ENCODE measurements around the gene CYP1B1. TPM values are rescaled to one million over a fixed set of nuclear protein-coding genes. Genes with fewer than 3 reads are reported as not detected.

CYP1B1 gene
- total RNA-seq, 1 experiment from 2014 or later, result 4.2 TPM

DNA sequence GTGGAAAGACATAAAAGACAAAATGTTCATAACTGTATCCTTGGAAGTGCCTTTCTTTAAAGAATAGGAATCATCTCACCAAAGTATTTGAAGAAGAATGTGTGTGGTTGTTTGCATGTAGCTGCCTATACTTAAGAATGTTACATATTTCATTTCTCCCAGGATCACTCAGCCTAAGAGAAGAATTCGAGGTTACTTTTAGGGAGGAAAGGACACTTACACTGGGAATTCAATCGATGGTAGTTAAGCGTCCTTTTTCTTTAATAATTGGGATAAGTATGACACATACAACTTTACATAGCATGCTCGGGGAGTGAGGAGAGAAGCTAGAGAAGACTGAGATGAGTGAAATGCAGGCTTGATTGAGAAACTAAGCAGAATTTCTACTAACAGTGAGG, 22.0 kb upstream of the CYP1B1 start:
- no peak overlapping the region for H3K27ac Mint-ChIP-seq
- CTCF ChIA-PET, result interaction anchor here (1.4 to 2.4 kb wide), 3 partner anchors 9 to 21 kb away, joined by 4 to 13 read pairs (median 10); partner anchors contain the start of gene CYP1B1
- H3K27me3 Mint-ChIP-seq (ENCODE audit: low read depth), result peaks cover 85% of the 10 kb centered on the region
- H3K36me3 Mint-ChIP-seq, result 0 out of 2 replicates have a peak, but pooled peaks cover 6% of the 10 kb centered on the region
- ATAC-seq (no peak), DNase-seq (ENCODE audit: low spot score) (no peak)
- peaks cover 6% of the 10 kb centered on the region; the same call in 1 of the 2 replicates for H3K9me3 Mint-ChIP-seq
- TF ChIP-seq ETV6 (CRISPR knock-in tag; IDR thresholded peaks at IDR 0.05), result no peak
- TF ChIP-seq, protein P1, sequence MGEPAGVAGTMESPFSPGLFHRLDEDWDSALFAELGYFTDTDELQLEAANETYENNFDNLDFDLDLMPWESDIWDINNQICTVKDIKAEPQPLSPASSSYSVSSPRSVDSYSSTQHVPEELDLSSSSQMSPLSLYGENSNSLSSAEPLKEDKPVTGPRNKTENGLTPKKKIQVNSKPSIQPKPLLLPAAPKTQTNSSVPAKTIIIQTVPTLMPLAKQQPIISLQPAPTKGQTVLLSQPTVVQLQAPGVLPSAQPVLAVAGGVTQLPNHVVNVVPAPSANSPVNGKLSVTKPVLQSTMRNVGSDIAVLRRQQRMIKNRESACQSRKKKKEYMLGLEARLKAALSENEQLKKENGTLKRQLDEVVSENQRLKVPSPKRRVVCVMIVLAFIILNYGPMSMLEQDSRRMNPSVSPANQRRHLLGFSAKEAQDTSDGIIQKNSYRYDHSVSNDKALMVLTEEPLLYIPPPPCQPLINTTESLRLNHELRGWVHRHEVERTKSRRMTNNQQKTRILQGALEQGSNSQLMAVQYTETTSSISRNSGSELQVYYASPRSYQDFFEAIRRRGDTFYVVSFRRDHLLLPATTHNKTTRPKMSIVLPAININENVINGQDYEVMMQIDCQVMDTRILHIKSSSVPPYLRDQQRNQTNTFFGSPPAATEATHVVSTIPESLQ (CRISPR knock-in tag; IDR thresholded peaks at IDR 0.05), result no peak
- no peak for TF ChIP-seq ESRRA (CRISPR knock-in tag; IDR thresholded peaks at IDR 0.05; ENCODE audit: borderline replicate concordance)
- no peak for TF ChIP-seq GTF2I (CRISPR knock-in tag; conservative IDR thresholded peaks at IDR 0.05)
- TF ChIP-seq, protein P2, sequence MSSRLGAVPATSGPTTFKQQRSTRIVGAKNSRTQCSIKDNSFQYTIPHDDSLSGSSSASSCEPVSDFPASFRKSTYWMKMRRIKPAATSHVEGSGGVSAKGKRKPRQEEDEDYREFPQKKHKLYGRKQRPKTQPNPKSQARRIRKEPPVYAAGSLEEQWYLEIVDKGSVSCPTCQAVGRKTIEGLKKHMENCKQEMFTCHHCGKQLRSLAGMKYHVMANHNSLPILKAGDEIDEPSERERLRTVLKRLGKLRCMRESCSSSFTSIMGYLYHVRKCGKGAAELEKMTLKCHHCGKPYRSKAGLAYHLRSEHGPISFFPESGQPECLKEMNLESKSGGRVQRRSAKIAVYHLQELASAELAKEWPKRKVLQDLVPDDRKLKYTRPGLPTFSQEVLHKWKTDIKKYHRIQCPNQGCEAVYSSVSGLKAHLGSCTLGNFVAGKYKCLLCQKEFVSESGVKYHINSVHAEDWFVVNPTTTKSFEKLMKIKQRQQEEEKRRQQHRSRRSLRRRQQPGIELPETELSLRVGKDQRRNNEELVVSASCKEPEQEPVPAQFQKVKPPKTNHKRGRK (CRISPR knock-in tag; IDR thresholded peaks at IDR 0.05; ENCODE audit: borderline replicate concordance), result no peak
- TF ChIP-seq, protein P3, sequence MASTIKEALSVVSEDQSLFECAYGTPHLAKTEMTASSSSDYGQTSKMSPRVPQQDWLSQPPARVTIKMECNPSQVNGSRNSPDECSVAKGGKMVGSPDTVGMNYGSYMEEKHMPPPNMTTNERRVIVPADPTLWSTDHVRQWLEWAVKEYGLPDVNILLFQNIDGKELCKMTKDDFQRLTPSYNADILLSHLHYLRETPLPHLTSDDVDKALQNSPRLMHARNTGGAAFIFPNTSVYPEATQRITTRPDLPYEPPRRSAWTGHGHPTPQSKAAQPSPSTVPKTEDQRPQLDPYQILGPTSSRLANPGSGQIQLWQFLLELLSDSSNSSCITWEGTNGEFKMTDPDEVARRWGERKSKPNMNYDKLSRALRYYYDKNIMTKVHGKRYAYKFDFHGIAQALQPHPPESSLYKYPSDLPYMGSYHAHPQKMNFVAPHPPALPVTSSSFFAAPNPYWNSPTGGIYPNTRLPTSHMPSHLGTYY (CRISPR knock-in tag; IDR thresholded peaks at IDR 0.05), result no peak
- TF ChIP-seq, protein P4, sequence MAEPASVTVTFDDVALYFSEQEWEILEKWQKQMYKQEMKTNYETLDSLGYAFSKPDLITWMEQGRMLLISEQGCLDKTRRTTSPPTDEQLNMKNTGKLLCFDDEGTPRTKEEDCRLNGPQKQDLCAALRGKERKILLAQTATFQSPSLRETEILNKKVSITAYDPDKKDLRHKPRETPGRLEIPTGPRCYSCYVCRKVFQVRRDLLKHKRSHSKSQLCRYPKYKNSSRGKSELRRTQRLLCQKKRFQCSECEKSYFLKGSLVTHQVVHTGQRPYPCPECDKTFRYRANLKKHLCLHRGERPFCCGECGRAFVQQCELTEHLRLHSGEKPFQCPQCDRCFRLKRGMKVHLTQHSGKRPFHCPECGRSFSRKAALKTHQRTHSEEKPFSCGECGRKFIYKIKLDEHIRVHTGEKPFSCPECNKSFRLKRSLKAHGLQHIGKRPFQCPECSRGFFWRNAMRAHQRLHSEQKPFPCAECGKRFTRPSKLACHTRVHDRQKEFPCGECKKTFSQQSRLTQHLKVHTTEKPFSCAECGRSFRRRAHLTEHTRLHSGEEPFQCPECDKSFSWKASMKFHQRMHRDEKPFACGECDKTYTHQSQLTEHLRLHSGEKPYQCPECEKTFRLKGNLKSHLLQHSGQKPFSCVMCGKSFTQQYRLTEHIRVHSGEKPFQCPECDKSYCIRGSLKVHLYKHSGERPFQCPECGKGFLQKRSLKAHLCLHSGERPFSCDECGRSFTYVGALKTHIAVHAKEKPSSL (CRISPR knock-in tag; conservative IDR thresholded peaks at IDR 0.05), result no peak
- TF ChIP-seq, protein P5, sequence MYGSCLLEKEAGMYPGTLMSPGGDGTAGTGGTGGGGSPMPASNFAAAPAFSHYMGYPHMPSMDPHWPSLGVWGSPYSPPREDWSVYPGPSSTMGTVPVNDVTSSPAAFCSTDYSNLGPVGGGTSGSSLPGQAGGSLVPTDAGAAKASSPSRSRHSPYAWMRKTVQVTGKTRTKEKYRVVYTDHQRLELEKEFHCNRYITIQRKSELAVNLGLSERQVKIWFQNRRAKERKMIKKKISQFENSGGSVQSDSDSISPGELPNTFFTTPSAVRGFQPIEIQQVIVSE (CRISPR knock-in tag; IDR thresholded peaks at IDR 0.05; ENCODE audit: borderline replicate concordance), result no peak
- no peak for TF ChIP-seq SMAD3 (CRISPR knock-in tag; IDR thresholded peaks at IDR 0.05; ENCODE audit: borderline replicate concordance)
- no peak for TF ChIP-seq NR2C2 (CRISPR knock-in tag; IDR thresholded peaks at IDR 0.05)
- peak overlapping the region; percentile 50 for H3K4me3 Mint-ChIP-seq
- POLR2A ChIA-PET, result interaction anchor here (0.7 kb wide), 1 partner anchor 21 kb away, joined by 4 read pairs; no protein-coding TSS in a partner anchor
- peaks cover 72% of the 10 kb centered on the region for H3K4me1 Mint-ChIP-seq

DNA sequence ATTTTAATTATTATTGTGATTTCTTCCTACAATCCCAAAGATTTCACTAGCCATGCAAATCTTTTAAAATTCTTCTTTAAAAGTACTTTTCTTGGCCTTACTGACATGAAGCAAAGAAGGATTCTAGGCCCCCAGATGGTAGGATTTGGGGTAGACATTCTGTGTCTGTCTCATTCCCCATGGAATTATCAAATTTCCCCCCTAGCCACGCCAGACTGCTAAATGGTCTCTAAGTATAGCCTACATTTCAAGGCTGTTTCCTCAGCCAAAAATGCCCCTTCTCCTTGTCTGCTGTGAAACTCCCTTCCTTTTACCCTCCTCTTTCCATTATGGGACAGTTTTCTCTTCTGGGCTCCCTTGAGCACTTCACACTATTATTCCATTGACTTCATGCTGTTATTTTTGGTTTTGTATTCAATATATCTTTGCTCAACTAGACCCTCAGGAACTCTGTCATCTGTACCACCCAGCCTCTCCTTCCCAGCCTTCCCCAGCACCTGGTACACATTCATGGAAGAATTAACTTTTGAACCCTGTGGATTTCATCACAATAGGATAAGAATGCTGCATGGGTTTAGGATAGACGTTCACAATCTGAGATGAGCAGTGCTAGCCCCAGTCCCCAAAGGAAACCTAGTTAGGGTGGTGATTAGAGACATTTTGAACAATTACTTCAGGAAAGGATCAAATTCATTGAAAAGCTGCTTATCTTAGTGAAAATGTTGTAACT, 21.5 kb upstream of the CYP1B1 start:
- H3K27me3 Mint-ChIP-seq (ENCODE audit: low read depth), result peaks cover 87% of the 10 kb centered on the region
- H3K36me3 Mint-ChIP-seq, result 0 out of 2 replicates have a peak, but pooled peaks cover under 1% of the 10 kb centered on the region
- no peak overlapping the region for H3K4me3 Mint-ChIP-seq
- peaks cover 78% of the 10 kb centered on the region for H3K4me1 Mint-ChIP-seq
- peaks cover under 1% of the 10 kb centered on the region; the same call in 1 of the 2 replicates for H3K9me3 Mint-ChIP-seq
- POLR2A ChIA-PET, result no interaction called here
- TF ChIP-seq TP53 (CRISPR knock-in tag; IDR thresholded peaks at IDR 0.05) (no peak), MYBL2 (CRISPR knock-in tag; IDR thresholded peaks at IDR 0.05) (no peak), SP1 (CRISPR knock-in tag; conservative IDR thresholded peaks at IDR 0.05) (no peak), SMAD3 (CRISPR knock-in tag; IDR thresholded peaks at IDR 0.05; ENCODE audit: borderline replicate concordance) (no peak)
- TF ChIP-seq, protein P6, sequence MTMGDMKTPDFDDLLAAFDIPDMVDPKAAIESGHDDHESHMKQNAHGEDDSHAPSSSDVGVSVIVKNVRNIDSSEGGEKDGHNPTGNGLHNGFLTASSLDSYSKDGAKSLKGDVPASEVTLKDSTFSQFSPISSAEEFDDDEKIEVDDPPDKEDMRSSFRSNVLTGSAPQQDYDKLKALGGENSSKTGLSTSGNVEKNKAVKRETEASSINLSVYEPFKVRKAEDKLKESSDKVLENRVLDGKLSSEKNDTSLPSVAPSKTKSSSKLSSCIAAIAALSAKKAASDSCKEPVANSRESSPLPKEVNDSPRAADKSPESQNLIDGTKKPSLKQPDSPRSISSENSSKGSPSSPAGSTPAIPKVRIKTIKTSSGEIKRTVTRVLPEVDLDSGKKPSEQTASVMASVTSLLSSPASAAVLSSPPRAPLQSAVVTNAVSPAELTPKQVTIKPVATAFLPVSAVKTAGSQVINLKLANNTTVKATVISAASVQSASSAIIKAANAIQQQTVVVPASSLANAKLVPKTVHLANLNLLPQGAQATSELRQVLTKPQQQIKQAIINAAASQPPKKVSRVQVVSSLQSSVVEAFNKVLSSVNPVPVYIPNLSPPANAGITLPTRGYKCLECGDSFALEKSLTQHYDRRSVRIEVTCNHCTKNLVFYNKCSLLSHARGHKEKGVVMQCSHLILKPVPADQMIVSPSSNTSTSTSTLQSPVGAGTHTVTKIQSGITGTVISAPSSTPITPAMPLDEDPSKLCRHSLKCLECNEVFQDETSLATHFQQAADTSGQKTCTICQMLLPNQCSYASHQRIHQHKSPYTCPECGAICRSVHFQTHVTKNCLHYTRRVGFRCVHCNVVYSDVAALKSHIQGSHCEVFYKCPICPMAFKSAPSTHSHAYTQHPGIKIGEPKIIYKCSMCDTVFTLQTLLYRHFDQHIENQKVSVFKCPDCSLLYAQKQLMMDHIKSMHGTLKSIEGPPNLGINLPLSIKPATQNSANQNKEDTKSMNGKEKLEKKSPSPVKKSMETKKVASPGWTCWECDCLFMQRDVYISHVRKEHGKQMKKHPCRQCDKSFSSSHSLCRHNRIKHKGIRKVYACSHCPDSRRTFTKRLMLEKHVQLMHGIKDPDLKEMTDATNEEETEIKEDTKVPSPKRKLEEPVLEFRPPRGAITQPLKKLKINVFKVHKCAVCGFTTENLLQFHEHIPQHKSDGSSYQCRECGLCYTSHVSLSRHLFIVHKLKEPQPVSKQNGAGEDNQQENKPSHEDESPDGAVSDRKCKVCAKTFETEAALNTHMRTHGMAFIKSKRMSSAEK (CRISPR knock-in tag; IDR thresholded peaks at IDR 0.05; ENCODE audit: borderline replicate concordance), result no peak
- TF ChIP-seq, protein P7, sequence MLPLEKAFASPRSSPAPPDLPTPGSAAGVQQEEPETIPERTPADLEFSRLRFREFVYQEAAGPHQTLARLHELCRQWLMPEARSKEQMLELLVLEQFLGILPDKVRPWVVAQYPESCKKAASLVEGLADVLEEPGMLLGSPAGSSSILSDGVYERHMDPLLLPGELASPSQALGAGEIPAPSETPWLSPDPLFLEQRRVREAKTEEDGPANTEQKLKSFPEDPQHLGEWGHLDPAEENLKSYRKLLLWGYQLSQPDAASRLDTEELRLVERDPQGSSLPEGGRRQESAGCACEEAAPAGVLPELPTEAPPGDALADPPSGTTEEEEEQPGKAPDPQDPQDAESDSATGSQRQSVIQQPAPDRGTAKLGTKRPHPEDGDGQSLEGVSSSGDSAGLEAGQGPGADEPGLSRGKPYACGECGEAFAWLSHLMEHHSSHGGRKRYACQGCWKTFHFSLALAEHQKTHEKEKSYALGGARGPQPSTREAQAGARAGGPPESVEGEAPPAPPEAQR (CRISPR knock-in tag; IDR thresholded peaks at IDR 0.05), result no peak
- ATAC-seq (no peak), DNase-seq (ENCODE audit: low spot score) (no peak)
- CTCF ChIA-PET, result interaction anchor here (0.5 to 6.1 kb wide), 6 partner anchors 10 to 273 kb away, joined by 3 to 49 read pairs (median 7); partner anchors contain the start of gene CYP1B1
- H3K27ac Mint-ChIP-seq, result no peak overlapping the region

Data from WTC11 (cell line).